Endothelial cell of umbilical vein (primary cell): ENCODE results near the gene MYD88. TPM values are rescaled to one million over a fixed set of nuclear protein-coding genes. Genes with fewer than 3 reads are reported as not detected.

Experiments used
- BruUV-seq: library from RNA; stranded (reverse); fragments of 400-500 nt; replicated peaks from 2 replicates; lab custom pipeline; 2021; lab: Mats Ljungman, UMichigan
- CTCF ChIA-PET: fragments of 300-600, 350-600 bp; sonication (Branson Sonifier 250); formaldehyde crosslinking; loops from one replicate; lab custom pipeline; 2021; ENCODE audit warnings: antibody characterized with exemption, inconsistent platforms; lab: Charles Lee
- POLR2A ChIA-PET: fragments of 300-600, 350-600 bp; sonication (Branson Sonifier 250); formaldehyde crosslinking; loops from one replicate; lab custom pipeline; 2021; ENCODE audit warnings: antibody characterized with exemption, inconsistent platforms; lab: Charles Lee
- DNase-seq: peaks from one replicate; pipeline ENCODE4 v3.0.0-alpha.2; 2011; ENCODE audit warnings: low read depth, low spot score
- FAIRE-seq: peaks from 2 replicates; lab custom pipeline; 2011; peaks lifted over from hg19 to GRCh38; lab: Jason Lieb, UNC
- H2AFZ ChIP-seq: 2 replicates; pipeline ENCODE4 v1.6.0; 2012; ENCODE audit warnings: low read depth, low read length, control low read depth, inconsistent platforms
- H3K27ac ChIP-seq: 2 replicates; pipeline ENCODE4 v1.5.1; 2011; ENCODE audit warnings: low read depth, mild to moderate bottlenecking, control low read depth, low read length, moderate library complexity; ENCODE audit not compliant: insufficient read depth
- H3K27me3 ChIP-seq, 2 experiments: 2 replicates each; pipeline versions ENCODE4 v1.6.0 to v1.6.1; 2011; ENCODE audit warnings: low read length in 2 of 2, mixed read lengths in 1 of 2; ENCODE audit not compliant: control insufficient read depth in 2 of 2, insufficient read depth in 2 of 2
- H3K36me3 ChIP-seq, 2 experiments: 2 replicates in 1 of 2; 3 replicates in 1 of 2; pipeline ENCODE4 v1.5.1; 2011; ENCODE audit warnings: low read length in 2 of 2, mild to moderate bottlenecking in 1 of 2, moderate library complexity in 1 of 2; ENCODE audit not compliant: control insufficient read depth in 2 of 2, insufficient read depth in 2 of 2; ENCODE audit errors: extremely low read depth in 1 of 2
- H3K4me1 ChIP-seq: 3 replicates; pipeline ENCODE4 v1.5.1; 2011; ENCODE audit warnings: mild to moderate bottlenecking, low read length; ENCODE audit not compliant: control insufficient read depth, insufficient read depth; ENCODE audit errors: extremely low read depth
- H3K4me2 ChIP-seq: 2 replicates; pipeline ENCODE4 v1.6.1; 2011; ENCODE audit warnings: low read length, control low read depth, mixed read lengths; ENCODE audit not compliant: insufficient read depth
- H3K4me3 ChIP-seq, 3 experiments: fragments of 200-600 bp in 1 of 3; sonication (generic), shearing (Covaris generic) in 1 of 3; replicated peaks in 1 of 3; 2 replicates each; pipeline ENCODE4 v1.5.1; 2011 to 2016; ENCODE audit warnings: control low read depth in 3 of 3, low read length in 3 of 3, mild to moderate bottlenecking in 2 of 3, inconsistent platforms in 1 of 3, low read depth in 1 of 3, moderate library complexity in 1 of 3; ENCODE audit not compliant: insufficient read depth in 1 of 3
- H3K79me2 ChIP-seq: 2 replicates; pipeline ENCODE4 v1.6.0; 2012; ENCODE audit warnings: low read length, inconsistent platforms; ENCODE audit not compliant: control insufficient read depth, insufficient read depth
- H3K9ac ChIP-seq: replicated peaks from 2 replicates; pipeline ENCODE3; 2011; ENCODE audit warnings: low read length, control low read depth; ENCODE audit not compliant: insufficient read depth; ENCODE audit errors: extremely low read depth
- H3K9me1 ChIP-seq: replicated peaks from 3 replicates; pipeline ENCODE4 v1.6.0; 2011; ENCODE audit warnings: mild to moderate bottlenecking, low read length; ENCODE audit not compliant: control insufficient read depth, insufficient read depth; ENCODE audit errors: extremely low read depth
- H3K9me3 ChIP-seq: replicated peaks from 2 replicates; pipeline ENCODE4 v1.5.1; 2012; ENCODE audit warnings: low read length, inconsistent platforms; ENCODE audit not compliant: control insufficient read depth, insufficient read depth
- H4K20me1 ChIP-seq: replicated peaks from 2 replicates; pipeline ENCODE3; 2011; ENCODE audit warnings: mild to moderate bottlenecking, low read length; ENCODE audit not compliant: control insufficient read depth, insufficient read depth; ENCODE audit errors: extremely low read depth
- POLR2A ChIP-seq: IDR thresholded peaks from 2 replicates; pipeline ENCODE4 v1.6.1; 2012; ENCODE audit warnings: low read depth, mild to moderate bottlenecking, control low read depth, low read length
- dilution Hi-C: fragments of 300-500 bp; cut with MboI; formaldehyde crosslinking; loops from one replicate; pipeline ENCODE4 v1.15.0; 2019; ENCODE audit warnings: low sequenced_read_pairs; ENCODE audit not compliant: extremely low pct_ligation_motif_present
- intact Hi-C: fragments of 100-400 bp; cut with micrococcal nuclease; formaldehyde crosslinking; loops from one replicate; pipeline ENCODE4 v1.10.0; 2022
- polyA plus RNA-seq, 4 experiments: library from polyadenylated mRNA; depleted of rRNA in 3 of 4; stranded (reverse) in 3 of 4; unstranded in 1 of 4; fragments of >200 nt; gene quantifications; 2 replicates each; pipeline versions ENCODE4 v1.2.1 to v1.2.3, GENCODE V29; 2011 to 2012; ENCODE audit warnings: missing spikeins in 1 of 4
- total RNA-seq: library from RNA; stranded (reverse); gene quantifications from 2 replicates; pipeline ENCODE4 v1.2.3, GENCODE V29; 2021
- TF ChIP-seq, protein P1 (sequence below), 2 donors: IDR thresholded peaks; 1 replicate in 1 of 2; 2 replicates in 1 of 2; pipeline ENCODE4 v1.5.1; 2011; ENCODE audit warnings: low read length in 2 of 2, mild to moderate bottlenecking in 2 of 2, moderate library complexity in 2 of 2, control low read depth in 1 of 2, inconsistent platforms in 1 of 2, low read depth in 1 of 2; ENCODE audit not compliant: insufficient read depth in 1 of 2; ENCODE audit errors: extremely low read depth in 1 of 2

The MYD88 gene
- total and polyA plus RNA-seq, 2 donors (not counting 3 experiments of a cell fraction or from before 2014, with no cell fraction given) = 35.1 to 55.0 TPM

DNA sequence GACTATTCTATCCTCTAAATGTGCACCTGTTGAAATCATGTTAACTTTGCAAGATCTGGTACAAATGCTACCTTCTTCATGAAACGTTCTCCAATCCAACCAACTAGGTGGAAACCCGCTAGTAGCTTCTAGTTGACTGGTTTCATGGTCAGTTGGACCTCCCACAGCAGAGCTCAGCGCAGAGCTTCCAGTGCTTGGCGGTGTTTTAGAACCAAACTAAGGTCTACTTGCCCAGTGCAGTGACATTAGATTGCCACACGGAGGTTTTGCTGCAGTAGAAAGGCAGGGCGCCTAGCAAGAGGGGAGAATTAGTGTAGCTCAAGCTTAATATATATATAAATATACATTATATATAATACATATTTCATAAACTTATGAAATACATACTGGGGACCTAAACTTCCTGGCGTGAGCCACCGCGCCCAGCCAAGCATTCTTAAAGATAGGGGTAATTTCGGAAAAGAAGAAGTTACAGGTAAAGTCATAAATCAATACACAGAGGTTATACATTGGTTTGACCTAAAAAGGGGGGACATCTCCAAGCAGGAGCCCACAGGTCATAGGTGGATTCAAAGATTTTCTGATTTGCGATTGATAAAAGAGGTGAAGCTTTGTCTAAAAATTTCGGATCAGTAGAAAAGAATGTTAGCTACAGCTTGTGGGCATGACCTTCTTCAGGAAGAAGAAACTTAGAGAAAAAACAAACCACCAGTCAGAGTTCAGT, 24.8 kb downstream of the MYD88 start:
- Histone ChIP-seq H3K4me1 (peaks cover 4% of the 10 kb centered on the region), H2AFZ (no peak overlapping the region), H3K27me3 (no peaks in the 10 kb centered on the region), H3K4me2 (no peak overlapping the region), H4K20me1 (no peaks in the 10 kb centered on the region), H3K79me2 (peaks cover 23% of the 10 kb centered on the region), H3K27ac (no peak overlapping the region), H3K9ac (no peak overlapping the region), H3K9me1 (no peaks in the 10 kb centered on the region), H3K36me3 (no peaks in the 10 kb centered on the region), H3K9me3 (no peaks in the 10 kb centered on the region), H3K4me3 (no peak overlapping the region)
- FAIRE-seq = no peak
- TF ChIP-seq POLR2A = no peak
- TF ChIP-seq, protein P1, sequence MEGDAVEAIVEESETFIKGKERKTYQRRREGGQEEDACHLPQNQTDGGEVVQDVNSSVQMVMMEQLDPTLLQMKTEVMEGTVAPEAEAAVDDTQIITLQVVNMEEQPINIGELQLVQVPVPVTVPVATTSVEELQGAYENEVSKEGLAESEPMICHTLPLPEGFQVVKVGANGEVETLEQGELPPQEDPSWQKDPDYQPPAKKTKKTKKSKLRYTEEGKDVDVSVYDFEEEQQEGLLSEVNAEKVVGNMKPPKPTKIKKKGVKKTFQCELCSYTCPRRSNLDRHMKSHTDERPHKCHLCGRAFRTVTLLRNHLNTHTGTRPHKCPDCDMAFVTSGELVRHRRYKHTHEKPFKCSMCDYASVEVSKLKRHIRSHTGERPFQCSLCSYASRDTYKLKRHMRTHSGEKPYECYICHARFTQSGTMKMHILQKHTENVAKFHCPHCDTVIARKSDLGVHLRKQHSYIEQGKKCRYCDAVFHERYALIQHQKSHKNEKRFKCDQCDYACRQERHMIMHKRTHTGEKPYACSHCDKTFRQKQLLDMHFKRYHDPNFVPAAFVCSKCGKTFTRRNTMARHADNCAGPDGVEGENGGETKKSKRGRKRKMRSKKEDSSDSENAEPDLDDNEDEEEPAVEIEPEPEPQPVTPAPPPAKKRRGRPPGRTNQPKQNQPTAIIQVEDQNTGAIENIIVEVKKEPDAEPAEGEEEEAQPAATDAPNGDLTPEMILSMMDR (IDR thresholded peaks at IDR 0.05; ENCODE audit: extremely low read depth in 1 of 2, insufficient read depth in 1 of 2, low read depth in 1 of 2, low read length in 2 of 2) = peak in 1 of 2 donors; percentile 7
- BruUV-seq = no TSS peak
- ChIA-PET POLR2A (no interaction called here), CTCF (interaction anchor here (0.7 to 5.7 kb wide), 10 partner anchors 10 to 333 kb away, joined by 3 to 43 read pairs (median 4); partner anchors contain the start of genes ACAA1, EXOG, MYD88 and XYLB)
- no peak for DNase-seq
- intact Hi-C loops = no loop called here
- dilution Hi-C loops = no loop called here
